NCI-H526 (cell line): Measurements from ENCODE around the gene EPAS1.

Experiments
- DNase-seq, 2 experiments: peaks; one replicate each; lab custom pipeline; 2025; lab: John Stamatoyannopoulos, UW

The EPAS1 gene

GRCh38 chr2:46296840-46297545, at the start of gene EPAS1:
TSS of gene EPAS1 (plus strand) at chr2:46297407. CDS start at chr2:46297912, 505 bp downstream.
- DNase-seq: peak in 1 of 2 experiments; percentile 58

- DNase-seq: no peak
These were observed 49.0 kb upstream of the EPAS1 start for GRCh38 chr2:46248171-46248570.

GRCh38 chr2:46249654-46250053, 47.6 kb upstream of the EPAS1 start:
- no peak for DNase-seq

- DNase-seq: no peak
These were observed 44.1 kb upstream of the EPAS1 start for GRCh38 chr2:46252891-46253659.

GRCh38 chr2:46254474-46254873, 42.7 kb upstream of the EPAS1 start:
- no peak for DNase-seq

GRCh38 chr2:46256563-46257142, 40.6 kb upstream of the EPAS1 start:
- no peak for DNase-seq

- DNase-seq: no peak
These were observed 39.7 kb upstream of the EPAS1 start for GRCh38 chr2:46257476-46257875.

GRCh38 chr2:46257980-46258379, 39.2 kb upstream of the EPAS1 start:
- DNase-seq: no peak

GRCh38 chr2:46258937-46259776, 38.0 kb upstream of the EPAS1 start:
- no peak for DNase-seq

GRCh38 chr2:46259777-46260168, 37.4 kb upstream of the EPAS1 start:
- no peak for DNase-seq

- no peak for DNase-seq
These were observed 36.9 kb upstream of the EPAS1 start for GRCh38 chr2:46260305-46260704.

GRCh38 chr2:46262248-46262938, 34.8 kb upstream of the EPAS1 start:
- DNase-seq: no peak

GRCh38 chr2:46263347-46263746, 33.9 kb upstream of the EPAS1 start:
- DNase-seq: no peak

GRCh38 chr2:46264447-46264846, 32.8 kb upstream of the EPAS1 start:
- DNase-seq: no peak

- DNase-seq: no peak
These were observed 31.1 kb upstream of the EPAS1 start for GRCh38 chr2:46266134-46266533.

- no peak for DNase-seq
These were observed 29.6 kb upstream of the EPAS1 start for GRCh38 chr2:46267616-46268015.

GRCh38 chr2:46268196-46268595, 29.0 kb upstream of the EPAS1 start:
- DNase-seq: no peak

- DNase-seq: no peak
These were observed 28.2 kb upstream of the EPAS1 start for GRCh38 chr2:46269001-46269400.

- DNase-seq: no peak
These were observed 27.5 kb upstream of the EPAS1 start for GRCh38 chr2:46269544-46270273.

- no peak for DNase-seq
These were observed 26.8 kb upstream of the EPAS1 start for GRCh38 chr2:46270384-46270783.
